Effector CD8-positive, alpha-beta T cell (primary cell): Measurements from ENCODE around the gene MEN1.
"Not testable (repeated sequence)": the region's sequence is repeated elsewhere in the genome, so short reads cannot be mapped to it uniquely, and the experiment has no call there.

Source experiments
- DNase-seq: peaks from one replicate; lab custom pipeline; 2025; lab: John Stamatoyannopoulos, UW

The MEN1 gene

GRCh38 chr11:64845776-64846129 is 35.4 kb upstream of the MEN1 start:
- not testable (repeated sequence) for DNase-seq

- DNase-seq, result no peak
Measured at GRCh38 chr11:64845129-64845775, 34.9 kb upstream of the MEN1 start.

GRCh38 chr11:64844330-64845128 is 34.2 kb upstream of the MEN1 start, which contains the start of gene CDC42BPG:
Gene CDC42BPG (minus strand): TSS chr11:64844653. CDS start chr11:64844569, 84 bp downstream.
- DNase-seq, result peak; percentile 65

- no peak for DNase-seq
Measured at GRCh38 chr11:64843686-64844329, 33.5 kb upstream of the MEN1 start.

GRCh38 chr11:64842851-64843685 is 32.7 kb upstream of the MEN1 start:
- no peak for DNase-seq

- DNase-seq, result no peak
Measured at GRCh38 chr11:64842366-64842759, 32.0 kb upstream of the MEN1 start.

- no peak for DNase-seq
Measured at GRCh38 chr11:64841592-64842365, 31.4 kb upstream of the MEN1 start.

GRCh38 chr11:64839887-64840782 is 29.8 kb upstream of the MEN1 start:
- no peak for DNase-seq

GRCh38 chr11:64839335-64839734 is 29.0 kb upstream of the MEN1 start:
- no peak for DNase-seq

GRCh38 chr11:64838600-64839334 is 28.4 kb upstream of the MEN1 start:
- no peak for DNase-seq

- DNase-seq, result no peak
Measured at GRCh38 chr11:64837887-64838351, 27.6 kb upstream of the MEN1 start.

GRCh38 chr11:64836448-64837072 is 26.2 kb upstream of the MEN1 start:
- no peak for DNase-seq

GRCh38 chr11:64835616-64836447 is 25.5 kb upstream of the MEN1 start:
- DNase-seq, result no peak

GRCh38 chr11:64834723-64835615 is 24.6 kb upstream of the MEN1 start:
- DNase-seq, result no peak

- DNase-seq, result no peak
Measured at GRCh38 chr11:64834031-64834722, 23.8 kb upstream of the MEN1 start.

- no peak for DNase-seq
Measured at GRCh38 chr11:64833509-64833908, 23.2 kb upstream of the MEN1 start.

GRCh38 chr11:64833198-64833502 is 22.8 kb upstream of the MEN1 start:
- DNase-seq, result no peak
